Effector memory CD4-positive, alpha-beta T cell (primary cell): ENCODE measurements around the gene SH2D7.

Source experiments
- DNase-seq, 3 donors: peaks; one replicate each; pipeline ENCODE4 v3.0.0-alpha.2; 2020
- H3K27ac ChIP-seq: 2 replicates; pipeline ENCODE4 v1.7.0; 2013; ENCODE audit warnings: mild to moderate bottlenecking, low read length, moderate library complexity; ENCODE audit not compliant: insufficient read depth, poor library complexity, severe bottlenecking
- H3K27me3 ChIP-seq: replicated peaks from 2 replicates; pipeline ENCODE4 v1.7.0; 2013; ENCODE audit warnings: mild to moderate bottlenecking, low read length; ENCODE audit not compliant: insufficient read depth, control insufficient read depth, poor library complexity, severe bottlenecking
- H3K36me3 ChIP-seq: 2 replicates; pipeline ENCODE4 v1.7.0; 2013; ENCODE audit warnings: mild to moderate bottlenecking, low read length, moderate library complexity; ENCODE audit not compliant: control insufficient read depth, insufficient read depth
- H3K4me1 ChIP-seq: 2 replicates; pipeline ENCODE4 v1.7.0; 2013; ENCODE audit warnings: low read length, mild to moderate bottlenecking; ENCODE audit not compliant: control insufficient read depth, insufficient read depth, poor library complexity, severe bottlenecking
- H3K4me3 ChIP-seq: 2 replicates; pipeline ENCODE4 v1.7.0; 2013; ENCODE audit warnings: low read length, low read depth, mild to moderate bottlenecking; ENCODE audit not compliant: insufficient read depth, poor library complexity, severe bottlenecking
- H3K9me3 ChIP-seq: 2 replicates; pipeline ENCODE4 v1.7.0; 2013; ENCODE audit warnings: mild to moderate bottlenecking, low read length, moderate library complexity; ENCODE audit not compliant: control insufficient read depth
- total RNA-seq, 3 donors: gene quantifications; one replicate each; lab custom pipeline; 2026; lab: John Stamatoyannopoulos, UW

Gene SH2D7
- total RNA-seq = 0 reads per million in 3 donors

DNA sequence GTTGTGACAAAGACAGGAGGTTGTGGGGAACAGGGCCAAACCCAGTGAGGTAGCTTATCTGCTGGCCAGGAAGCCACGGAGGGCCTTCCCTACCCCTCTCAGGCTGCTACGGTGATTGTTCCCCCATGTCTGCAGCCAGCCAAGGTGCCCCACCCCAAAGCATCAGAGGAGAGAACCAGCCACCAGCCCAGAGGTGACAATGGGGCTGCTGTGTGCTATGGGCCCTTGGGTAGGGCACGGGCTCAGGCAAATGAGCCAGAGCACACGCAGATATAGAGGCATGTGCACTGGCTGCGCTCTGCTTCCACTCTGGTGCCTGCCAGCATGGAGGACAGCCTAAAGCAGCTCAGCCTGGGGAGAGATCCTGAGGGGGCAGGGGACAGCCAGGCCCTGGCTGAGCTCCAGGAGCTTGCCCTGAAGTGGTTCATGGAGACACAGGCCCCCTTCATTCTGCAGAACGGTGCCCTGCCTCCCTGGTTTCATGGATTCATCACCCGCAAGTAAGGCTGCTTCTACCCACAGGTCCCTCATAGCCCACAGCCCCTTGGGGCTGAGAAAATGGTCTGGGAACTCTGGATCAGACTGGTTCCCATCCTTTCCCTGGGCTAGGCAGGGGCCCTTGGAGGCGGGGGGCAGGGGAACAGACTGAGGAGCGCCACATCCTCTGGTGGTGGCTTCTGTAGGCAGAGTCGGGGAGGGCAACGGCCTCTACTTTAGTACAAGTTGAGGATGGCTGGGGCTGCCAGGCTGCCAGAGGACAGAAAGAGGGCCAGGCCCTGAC lies at the start of gene SH2D7:
TSS of gene SH2D7 (plus strand) at position 301 of the 781 bp plus-strand sequence. CDS start at position 325, 24 bp downstream.
- Histone ChIP-seq H3K4me3 (no peak within 1 kb of the TSS), H3K27ac (no peak within 1 kb of the TSS), H3K9me3 (no peaks in the 10 kb centered on the region), H3K36me3 (no peaks in the 10 kb centered on the region), H3K4me1 (no peaks in the 10 kb centered on the region), H3K27me3 (no peaks in the 10 kb centered on the region)
- DNase-seq = no peak

DNA sequence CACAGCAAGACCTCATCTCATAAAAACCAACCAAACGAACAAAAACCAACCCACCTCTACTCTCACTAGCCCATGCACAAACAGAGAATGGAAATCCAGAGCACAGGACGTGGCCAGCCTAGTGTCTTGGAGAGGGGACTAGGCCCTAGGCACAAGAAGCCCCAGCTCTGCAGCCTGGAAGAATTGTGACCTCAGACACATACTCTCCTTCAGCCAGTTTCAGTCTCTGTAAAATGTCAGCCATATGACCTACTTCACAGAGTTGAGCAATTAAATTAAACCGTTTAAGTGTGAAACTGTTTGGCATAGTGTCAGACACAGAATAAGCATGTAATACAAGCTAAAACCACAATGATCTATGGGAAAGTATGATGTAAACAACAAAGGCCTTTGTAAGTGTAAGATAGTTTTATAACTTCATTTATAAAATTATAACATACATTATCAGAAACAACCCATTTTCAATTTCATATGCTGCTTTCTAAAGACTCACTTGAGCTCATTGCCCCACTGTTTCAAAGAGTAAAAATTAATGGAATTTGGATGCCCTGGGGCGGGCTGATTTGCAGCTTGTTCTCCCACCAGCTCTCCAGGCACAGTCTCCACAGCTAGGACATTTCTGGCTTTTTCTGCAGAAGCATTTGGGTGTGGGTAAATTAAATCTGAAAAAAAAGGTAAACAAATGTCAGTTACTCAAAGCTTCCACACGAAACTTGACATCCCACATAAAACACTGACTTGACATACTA lies 47.8 kb upstream of the SH2D7 start:
- no peak overlapping the region for H3K4me3 ChIP-seq
- peak in 1 of 3 donors; percentile 26 for DNase-seq
- no peaks in the 10 kb centered on the region for H3K9me3 ChIP-seq
- H3K27ac ChIP-seq = peak overlapping the region; percentile 47
- H3K36me3 ChIP-seq = peaks cover 17% of the 10 kb centered on the region
- H3K27me3 ChIP-seq = no peaks in the 10 kb centered on the region
- H3K4me1 ChIP-seq = peaks cover 82% of the 10 kb centered on the region

DNA sequence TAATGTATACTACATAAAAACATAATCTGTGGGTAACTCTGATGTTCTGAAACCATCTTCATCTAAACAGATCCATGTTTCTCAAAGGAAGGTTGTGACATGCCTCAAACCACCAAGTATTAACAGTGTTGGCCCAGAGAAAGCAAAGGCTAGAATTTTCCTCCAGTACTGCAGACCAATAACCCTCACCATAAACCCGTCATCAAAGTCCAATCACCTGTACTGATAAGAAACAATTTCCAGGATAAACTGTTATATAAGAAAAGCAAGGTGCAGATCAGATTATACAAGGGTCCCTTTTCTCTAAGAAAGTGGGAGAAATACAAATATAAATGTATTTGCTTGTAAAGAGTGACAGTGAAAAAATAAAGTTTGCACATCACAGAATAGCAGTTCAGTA lies 47.2 kb upstream of the SH2D7 start:
- Histone ChIP-seq H3K4me3 (no peak overlapping the region), H3K27me3 (no peaks in the 10 kb centered on the region), H3K9me3 (no peaks in the 10 kb centered on the region), H3K4me1 (peaks cover 82% of the 10 kb centered on the region), H3K27ac (peak overlapping the region; percentile 47), H3K36me3 (peaks cover 17% of the 10 kb centered on the region)
- no peak for DNase-seq

- peak overlapping the region; percentile 73 for H3K27ac ChIP-seq
Observed at GRCh38 chr15:78046796-78047341, 45.5 kb upstream of the SH2D7 start.

DNA sequence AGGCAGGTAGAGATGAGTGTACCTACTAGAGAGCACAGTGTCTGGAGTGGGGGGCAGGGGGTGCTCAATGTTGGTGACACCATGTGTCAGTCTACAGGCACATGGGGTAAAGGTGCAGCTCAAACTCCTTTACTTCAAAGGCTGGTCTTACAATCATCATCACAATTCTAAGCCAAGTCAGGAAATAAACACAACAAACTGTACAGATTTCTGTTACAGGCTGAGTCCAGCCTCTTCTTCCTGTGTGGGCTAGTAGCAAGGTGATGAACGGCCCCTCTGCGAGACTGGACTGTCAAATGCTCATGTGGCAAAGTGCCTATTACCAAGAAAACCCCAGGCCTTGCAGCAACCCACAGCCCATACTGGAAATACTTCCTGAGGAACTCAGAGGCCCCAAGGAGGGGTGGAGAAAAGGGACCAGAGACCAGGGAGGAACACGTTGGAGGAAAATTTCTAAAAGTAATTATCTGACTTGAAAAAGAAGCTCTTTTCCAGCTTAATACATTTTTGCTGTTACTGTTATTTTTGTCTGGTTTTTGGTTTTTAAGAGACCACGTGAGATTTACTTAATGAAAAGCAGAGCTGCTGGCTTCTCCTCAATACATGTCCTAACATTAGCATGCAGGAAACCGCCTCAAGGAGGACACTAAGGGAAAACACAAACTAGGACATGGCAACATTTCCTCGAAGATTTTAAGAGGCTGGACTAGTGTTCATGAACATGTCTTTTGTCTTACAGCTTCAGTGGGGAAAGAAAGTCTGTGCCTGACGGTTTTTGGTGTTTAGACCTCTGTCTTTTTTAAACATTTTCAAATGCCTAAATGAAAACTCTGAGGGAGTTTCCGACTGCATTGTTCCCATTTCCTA lies 44.4 kb upstream of the SH2D7 start:
- Histone ChIP-seq H3K27me3 (no peaks in the 10 kb centered on the region), H3K4me3 (peak overlapping the region; percentile 11), H3K36me3 (peaks cover 9% of the 10 kb centered on the region), H3K27ac (peak overlapping the region; percentile 73), H3K9me3 (no peaks in the 10 kb centered on the region), H3K4me1 (peaks cover 95% of the 10 kb centered on the region)
- DNase-seq = peak in 1 of 3 donors; percentile 33

More at GRCh38 chr15:78046796-78047341, 45.5 kb upstream of the SH2D7 start:
- Histone ChIP-seq H3K36me3 (peaks cover 17% of the 10 kb centered on the region), H3K9me3 (no peaks in the 10 kb centered on the region), H3K4me3 (peak overlapping the region; percentile 11), H3K27me3 (no peaks in the 10 kb centered on the region), H3K4me1 (peaks cover 96% of the 10 kb centered on the region)
- DNase-seq = peak in 1 of 3 donors; percentile 18

DNA sequence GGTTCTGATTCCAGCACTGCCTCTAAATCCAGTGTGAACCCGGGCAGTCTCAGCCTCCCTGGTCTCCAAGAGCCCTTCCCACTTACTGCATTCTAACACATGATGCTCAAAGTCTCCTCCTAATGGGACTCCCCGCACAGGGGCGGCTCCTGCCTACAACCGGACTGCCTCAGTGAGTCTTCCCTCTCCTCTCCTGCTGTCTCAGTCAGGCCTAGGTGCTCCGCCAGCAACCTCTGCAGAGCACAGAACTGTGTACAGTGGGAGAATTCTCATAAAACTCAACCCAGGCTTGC lies 43.8 kb upstream of the SH2D7 start:
- peaks cover 4% of the 10 kb centered on the region for H3K36me3 ChIP-seq
- H3K27me3 ChIP-seq = no peaks in the 10 kb centered on the region
- H3K4me1 ChIP-seq = peaks cover 89% of the 10 kb centered on the region
- H3K27ac ChIP-seq = peak overlapping the region; percentile 73
- no peaks in the 10 kb centered on the region for H3K9me3 ChIP-seq
- DNase-seq = no peak
- H3K4me3 ChIP-seq = no peak overlapping the region

GRCh38 chr15:78049691-78050440 lies 42.5 kb upstream of the SH2D7 start:
- Histone ChIP-seq H3K4me3 (no peak overlapping the region), H3K27me3 (no peaks in the 10 kb centered on the region), H3K36me3 (no peaks in the 10 kb centered on the region), H3K27ac (peak overlapping the region; percentile 73), H3K4me1 (peaks cover 89% of the 10 kb centered on the region), H3K9me3 (no peaks in the 10 kb centered on the region)
- no peak for DNase-seq

DNA sequence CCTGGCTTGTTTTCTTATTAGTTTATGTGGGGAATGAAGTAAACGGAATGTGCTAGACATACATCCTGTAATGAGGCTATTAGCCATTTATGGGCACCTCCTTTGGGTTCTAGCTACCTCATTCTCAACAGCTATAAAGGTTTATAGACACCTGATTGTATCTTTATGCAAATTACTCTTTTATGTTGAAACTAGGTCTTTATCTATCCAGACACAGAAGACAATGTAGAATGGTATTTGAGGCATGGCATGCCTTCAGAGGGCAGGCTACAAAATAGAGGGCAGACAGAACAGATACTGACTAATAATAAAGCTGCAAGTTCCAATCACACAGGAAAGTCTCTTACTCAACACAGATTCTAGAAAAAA lies 41.9 kb upstream of the SH2D7 start:
- Histone ChIP-seq H3K4me3 (no peak overlapping the region), H3K27ac (peak overlapping the region; percentile 73), H3K4me1 (peaks cover 89% of the 10 kb centered on the region), H3K9me3 (no peaks in the 10 kb centered on the region), H3K36me3 (no peaks in the 10 kb centered on the region), H3K27me3 (no peaks in the 10 kb centered on the region)
- no peak for DNase-seq

- Histone ChIP-seq H3K27me3 (no peaks in the 10 kb centered on the region), H3K9me3 (no peaks in the 10 kb centered on the region), H3K4me1 (peaks cover 91% of the 10 kb centered on the region), H3K27ac (peak overlapping the region; percentile 73), H3K36me3 (no peaks in the 10 kb centered on the region), H3K4me3 (no peak overlapping the region)
- DNase-seq = peak in 1 of 3 donors; percentile 16
Observed at GRCh38 chr15:78050826-78051225, 41.5 kb upstream of the SH2D7 start.
